ENCODE data around the gene SPDYE8.
"Not testable (repeated sequence)": the region's sequence is repeated elsewhere in the genome, so short reads cannot be mapped to it uniquely, and the experiment has no call there.

Gene SPDYE8, protein sequence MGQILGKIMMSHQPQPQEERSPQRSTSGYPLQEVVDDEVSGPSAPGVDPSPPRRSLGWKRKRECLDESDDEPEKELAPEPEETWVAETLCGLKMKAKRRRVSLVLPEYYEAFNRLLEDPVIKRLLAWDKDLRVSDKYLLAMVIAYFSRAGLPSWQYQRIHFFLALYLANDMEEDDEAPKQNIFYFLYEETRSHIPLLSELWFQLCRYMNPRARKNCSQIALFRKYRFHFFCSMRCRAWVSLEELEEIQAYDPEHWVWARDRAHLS

DNA sequence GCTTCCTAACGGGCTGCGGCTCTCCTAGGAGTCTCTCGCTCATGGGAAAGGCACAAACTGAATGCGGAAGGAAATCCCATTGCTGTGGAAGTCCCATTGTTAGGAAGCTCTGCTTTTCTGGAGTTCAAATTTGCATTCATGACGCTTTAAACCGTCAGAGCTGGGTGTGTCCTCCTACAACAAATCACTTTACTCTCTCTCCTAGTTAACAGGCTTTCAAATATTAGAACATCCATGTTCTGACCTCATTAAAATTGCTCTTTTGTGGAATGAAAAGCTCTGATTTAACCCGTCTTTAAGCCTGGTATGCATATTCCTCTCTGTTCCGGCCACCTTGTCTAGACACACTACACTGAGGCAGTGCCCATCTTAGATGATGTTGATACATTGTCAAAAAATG, at the start of gene SPDYE8:
Gene SPDYE8 (minus strand): TSS at position 101 of the 400 bp plus-strand sequence. CDS start 1,800 bp downstream, outside the sequence.
- DNase-seq (ENCODE audit: low read depth), result not testable (repeated sequence)

DNA sequence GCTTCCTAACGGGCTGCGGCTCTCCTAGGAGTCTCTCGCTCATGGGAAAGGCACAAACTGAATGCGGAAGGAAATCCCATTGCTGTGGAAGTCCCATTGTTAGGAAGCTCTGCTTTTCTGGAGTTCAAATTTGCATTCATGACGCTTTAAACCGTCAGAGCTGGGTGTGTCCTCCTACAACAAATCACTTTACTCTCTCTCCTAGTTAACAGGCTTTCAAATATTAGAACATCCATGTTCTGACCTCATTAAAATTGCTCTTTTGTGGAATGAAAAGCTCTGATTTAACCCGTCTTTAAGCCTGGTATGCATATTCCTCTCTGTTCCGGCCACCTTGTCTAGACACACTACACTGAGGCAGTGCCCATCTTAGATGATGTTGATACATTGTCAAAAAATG, 28.2 kb upstream of the SPDYE8 start, which contains the start of gene SPDYE11:
Gene SPDYE11 (minus strand): TSS at position 101 of the 400 bp plus-strand sequence. CDS start 1,800 bp downstream, outside the sequence.
- not testable (repeated sequence) for DNase-seq (ENCODE audit: low read depth)

GRCh38 chr7:73006491-73006890, 23.1 kb downstream of the SPDYE8 start:
- not testable (repeated sequence) for DNase-seq (ENCODE audit: low read depth)

DNA sequence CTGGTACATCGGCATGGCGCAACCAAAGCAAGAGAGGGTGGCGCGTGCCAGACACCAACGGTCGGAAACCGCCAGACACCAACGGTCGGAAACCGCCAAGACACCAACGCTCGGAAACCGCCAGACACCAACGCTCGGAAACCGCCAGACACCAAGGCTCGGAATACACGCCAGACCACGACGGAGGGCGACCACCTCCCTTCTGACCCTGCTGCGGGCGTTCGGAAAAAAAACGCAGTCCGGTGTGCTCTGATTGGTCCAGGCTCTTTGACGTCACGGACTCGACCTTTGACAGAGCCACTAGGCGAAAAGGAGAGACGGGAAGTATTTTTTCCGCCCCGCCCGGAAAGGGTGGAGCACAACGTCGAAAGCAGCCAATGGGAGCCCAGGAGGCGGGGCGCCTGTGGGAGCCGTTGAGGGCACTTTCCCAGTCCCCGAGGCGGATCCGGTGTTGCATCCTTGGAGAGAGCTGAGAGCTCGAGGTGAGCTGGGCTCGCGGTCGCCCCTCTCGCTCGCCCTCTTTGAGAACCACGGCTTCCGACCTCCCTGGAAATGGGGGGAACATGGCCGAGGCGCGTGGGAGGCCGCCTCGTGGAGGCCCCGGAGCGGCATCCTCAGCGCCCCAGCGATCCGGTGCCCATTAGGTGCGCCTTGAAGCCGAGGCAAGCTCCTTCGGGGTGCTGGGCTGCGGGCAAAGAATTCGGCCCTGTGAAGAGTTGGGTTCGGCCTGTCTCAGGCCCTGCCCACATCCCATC, 23.7 kb downstream of the SPDYE8 start:
- peak; percentile 64 for DNase-seq (ENCODE audit: low read depth)

- DNase-seq (ENCODE audit: low read depth), result peak; percentile 39
Measured at GRCh38 chr7:73005356-73005692, 24.2 kb downstream of the SPDYE8 start.

GRCh38 chr7:72997887-72998468, 31.6 kb downstream of the SPDYE8 start:
- not testable (repeated sequence) for DNase-seq (ENCODE audit: low read depth)

- DNase-seq (ENCODE audit: low read depth), result not testable (repeated sequence)
Measured at GRCh38 chr7:72997447-72997846, 32.1 kb downstream of the SPDYE8 start.

GRCh38 chr7:72995484-72995883, 34.1 kb downstream of the SPDYE8 start:
- not testable (repeated sequence) for DNase-seq (ENCODE audit: low read depth)

GRCh38 chr7:72990146-72990913, 39.2 kb downstream of the SPDYE8 start:
- not testable (repeated sequence) for DNase-seq (ENCODE audit: low read depth)

- not testable (repeated sequence) for DNase-seq (ENCODE audit: low read depth)
Measured at GRCh38 chr7:72982084-72982483, 47.5 kb downstream of the SPDYE8 start.

- not testable (repeated sequence) for DNase-seq (ENCODE audit: low read depth)
Measured at GRCh38 chr7:72980382-72980781, 49.2 kb downstream of the SPDYE8 start.

DNA sequence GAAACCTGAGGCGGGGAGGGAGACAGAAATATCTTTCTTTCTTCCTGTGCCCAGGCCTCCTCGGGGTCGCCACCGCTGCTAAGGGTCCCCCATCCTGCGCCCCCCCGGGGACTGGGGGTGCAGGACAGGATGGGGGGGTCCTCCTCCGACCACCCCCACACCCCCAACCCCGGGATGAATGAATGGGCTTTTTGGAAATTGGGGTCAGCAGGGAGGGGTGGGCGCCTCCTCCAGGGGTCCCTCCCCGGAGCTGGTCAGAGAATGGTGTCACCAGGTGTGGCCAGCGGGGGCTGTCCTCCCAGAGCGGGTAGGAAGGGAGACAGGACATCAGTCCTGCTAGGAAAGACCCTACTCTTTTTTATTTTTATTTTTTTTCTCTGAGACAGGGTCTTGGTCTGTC, 53.1 kb downstream of the SPDYE8 start:
- DNase-seq (ENCODE audit: low read depth), result not testable (repeated sequence)

DNA sequence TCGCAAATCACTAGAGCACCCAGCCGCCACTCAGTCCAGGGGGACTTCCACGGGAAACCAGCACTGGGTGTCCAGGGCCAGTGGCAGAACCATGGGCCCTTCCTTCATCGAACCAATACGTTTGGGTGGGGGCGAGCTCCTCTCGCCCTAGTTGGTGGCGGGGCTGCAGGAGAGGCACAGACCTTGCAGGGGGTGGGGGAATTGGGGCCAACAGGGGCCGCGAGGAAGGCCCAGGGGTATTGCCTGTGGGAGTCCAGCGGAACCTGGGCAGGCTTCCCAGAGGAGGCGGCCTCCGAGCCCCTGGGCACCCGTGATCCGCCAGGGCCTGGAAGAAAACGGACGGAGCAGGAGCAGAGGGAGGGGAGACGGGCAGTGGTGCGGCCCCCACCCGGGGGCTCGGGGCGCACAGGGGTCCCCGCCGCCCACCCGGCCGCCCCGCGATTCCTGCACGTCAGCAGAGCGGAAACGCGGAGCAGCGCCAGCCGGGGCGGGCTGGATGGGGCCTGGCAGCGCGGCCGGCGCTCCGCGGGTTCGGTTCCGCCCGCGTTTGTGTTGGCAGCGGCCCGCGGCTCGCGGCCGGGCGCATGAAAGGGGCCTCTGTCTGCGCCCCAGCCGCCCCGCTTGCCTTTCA, 53.8 kb downstream of the SPDYE8 start:
- DNase-seq (ENCODE audit: low read depth), result not testable (repeated sequence)

GRCh38 chr7:72974781-72975180, 54.8 kb downstream of the SPDYE8 start:
- DNase-seq (ENCODE audit: low read depth), result not testable (repeated sequence)

- DNase-seq (ENCODE audit: low read depth), result not testable (repeated sequence)
Measured at GRCh38 chr7:72971505-72971904, 58.1 kb downstream of the SPDYE8 start.

Data from stimulated activated CD8-positive, alpha-beta memory T cell treated with anti-CD3 and anti-CD28 coated beads, Interleukin-7, amount 100 ng/mL, for 24 hours (primary cell).